T-cell (primary cell): ENCODE results near the gene ZGRF1. TPM values are rescaled to one million over a fixed set of nuclear protein-coding genes. Genes with fewer than 3 reads are reported as not detected.
"Not testable (repeated sequence)": the region's sequence is repeated elsewhere in the genome, so short reads cannot be mapped to it uniquely, and the experiment has no call there.

ENCODE experiments used
- ATAC-seq, 4 experiments: fragments of 200-7000 bp in 3 of 4; fragments of 150-1000 bp in 1 of 4; cut with Tn5 transposase; replicated peaks in 1 of 4; 1 replicate in 3 of 4; 2 replicates in 1 of 4; pipeline ENCODE4 v1.10.0; 2021; ENCODE audit warnings: moderate library complexity in 3 of 4, mild to moderate bottlenecking in 2 of 4, moderate number of reproducible peaks in 1 of 4
- CTCF ChIA-PET, 2 donors: fragments of 300-600 bp; sonication (Branson Sonifier 250); formaldehyde crosslinking; loops; one replicate each; lab custom pipeline; 2022; ENCODE audit warnings: antibody characterized with exemption in 2 of 2; lab: Charles Lee
- POLR2A ChIA-PET, 2 donors: fragments of 300-600 bp; sonication (Branson Sonifier 250); formaldehyde crosslinking; loops; one replicate each; lab custom pipeline; 2022; ENCODE audit warnings: antibody characterized with exemption in 2 of 2; lab: Charles Lee
- DNase-seq, 35 experiments: peaks; one replicate each; pipeline versions ENCODE4 v3.0.0 to v3.0.0-alpha.2; 2013 to 2023
- H3K27ac ChIP-seq: one replicate; pipeline ENCODE4 v1.5.1; 2013; ENCODE audit warnings: low read length
- H3K27me3 ChIP-seq, 2 experiments: replicated peaks in 1 of 2; 1 replicate in 1 of 2; 2 replicates in 1 of 2; pipeline versions ENCODE4 v1.6.1 to v1.7.0; 2013; ENCODE audit warnings: low read length in 1 of 2, mixed read lengths in 1 of 2; ENCODE audit not compliant: control insufficient read depth in 2 of 2, insufficient read depth in 2 of 2; ENCODE audit errors: extremely low read depth in 1 of 2
- H3K36me3 ChIP-seq, 2 donors: 1 replicate in 1 of 2; 2 replicates in 1 of 2; pipeline versions ENCODE4 v1.6.1 to v1.7.0; 2013; ENCODE audit warnings: low read length in 1 of 2; ENCODE audit not compliant: control insufficient read depth in 2 of 2, insufficient read depth in 1 of 2; ENCODE audit errors: extremely low read depth in 1 of 2
- H3K4me1 ChIP-seq, 2 experiments: 1 replicate in 1 of 2; 2 replicates in 1 of 2; pipeline versions ENCODE4 v1.6.1 to v1.7.0; 2013; ENCODE audit warnings: low read length in 2 of 2, mixed read lengths in 1 of 2; ENCODE audit not compliant: insufficient read depth in 2 of 2, control insufficient read depth in 1 of 2; ENCODE audit errors: extremely low read depth in 1 of 2
- H3K4me3 ChIP-seq, 2 donors: 1 replicate in 1 of 2; 2 replicates in 1 of 2; pipeline versions ENCODE4 v1.5.1 to v1.7.0; 2013; ENCODE audit warnings: mild to moderate bottlenecking in 2 of 2, low read length in 1 of 2, moderate library complexity in 1 of 2; ENCODE audit not compliant: control insufficient read depth in 1 of 2; ENCODE audit errors: extremely low read depth in 1 of 2
- H3K9me3 ChIP-seq: 2 replicates; pipeline ENCODE4 v1.7.0; 2013
- H3K27ac Mint-ChIP-seq, 2 donors: one replicate each; pipeline ENCODE4 v1.8.0; 2020 to 2021; ENCODE audit warnings: mild to moderate bottlenecking in 2 of 2, mixed read lengths in 2 of 2
- H3K27me3 Mint-ChIP-seq, 2 donors: one replicate each; pipeline ENCODE4 v1.8.0; 2021 to 2022; ENCODE audit warnings: mixed read lengths in 2 of 2
- H3K36me3 Mint-ChIP-seq: one replicate; pipeline ENCODE4 v1.8.0; 2021; ENCODE audit warnings: mixed read lengths
- H3K4me1 Mint-ChIP-seq, 3 donors: one replicate each; pipeline ENCODE4 v1.8.0; 2020 to 2022; ENCODE audit warnings: mixed read lengths in 3 of 3, mild to moderate bottlenecking in 1 of 3
- H3K4me3 Mint-ChIP-seq, 3 donors: one replicate each; pipeline ENCODE4 v1.8.0; 2020 to 2022; ENCODE audit warnings: mild to moderate bottlenecking in 3 of 3, mixed read lengths in 3 of 3, moderate library complexity in 3 of 3
- H3K9me3 Mint-ChIP-seq, 3 donors: one replicate each; pipeline ENCODE4 v1.8.0; 2020 to 2022; ENCODE audit warnings: mixed read lengths in 3 of 3
- WGBS: methylation state at CpG from one replicate; pipeline ENCODE4 v1.1.5; 2013; ENCODE audit warnings: missing lambda C conversion rate; ENCODE audit not compliant: insufficient coverage; 5-methylcytosine and 5-hydroxymethylcytosine counted together
- total RNA-seq, 35 experiments: library from RNA in 6 of 35; stranded (reverse) in 6 of 35; fragments of 120-200 nt in 1 of 35; gene quantifications; one replicate each; pipeline versions ENCODE4 v1.2.1 to v1.2.4 and lab custom pipeline; 2013 to 2026

The ZGRF1 gene
- total RNA-seq, 5 donors from 2014 or later (not counting 1 experiment from before 2014, with no cell fraction given) = 7.0 to 11.1 (median 7.9) TPM

DNA sequence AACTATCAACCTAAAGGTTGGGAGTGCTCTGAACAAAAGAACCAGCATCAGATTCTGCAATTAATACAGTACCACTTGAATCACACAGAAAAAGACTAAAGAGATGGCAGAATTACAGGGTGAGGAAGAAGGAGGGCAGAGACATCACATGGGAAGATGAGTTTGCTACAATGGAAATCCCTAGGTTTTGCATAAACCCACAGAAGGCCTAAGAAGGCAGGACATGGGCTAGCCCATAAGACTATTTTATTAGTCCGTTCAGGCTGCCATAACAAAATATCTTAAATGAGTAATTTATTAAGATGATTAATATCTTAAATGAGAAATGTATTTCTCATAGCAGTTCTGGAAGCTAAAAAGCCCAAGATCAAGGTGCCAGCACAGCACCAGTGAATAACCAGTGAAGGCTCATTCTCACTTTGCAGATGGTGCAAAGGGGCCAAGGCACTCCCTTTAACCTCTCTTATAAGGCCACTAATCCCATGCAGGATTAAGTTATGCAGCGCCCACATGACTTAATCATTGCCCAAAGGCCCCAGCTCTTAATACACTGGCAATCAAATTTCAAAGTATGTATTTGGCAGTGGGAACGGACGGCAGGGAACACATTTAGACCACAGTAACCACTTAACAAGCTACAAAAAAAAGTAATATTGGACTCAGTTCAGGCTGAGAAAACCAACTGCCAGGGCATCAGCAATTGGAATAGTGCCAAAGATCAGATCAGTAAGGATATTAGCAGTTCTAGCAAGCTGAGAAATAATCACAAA, 73.1 kb downstream of the ZGRF1 start:
- H3K27ac Mint-ChIP-seq = no peak overlapping the region
- H3K9me3 Mint-ChIP-seq = no peaks in the 10 kb centered on the region
- H3K4me1 Mint-ChIP-seq = no peaks in the 10 kb centered on the region
- no peaks in the 10 kb centered on the region for H3K4me1 ChIP-seq
- no peaks in the 10 kb centered on the region for H3K9me3 ChIP-seq
- H3K4me3 ChIP-seq = no peak overlapping the region
- H3K36me3 ChIP-seq = no peaks in the 10 kb centered on the region
- ChIA-PET CTCF (no interaction called here), POLR2A (no interaction called here)
- ATAC-seq (no peak), DNase-seq (no peak)
- peaks cover 13% of the 10 kb centered on the region for H3K36me3 Mint-ChIP-seq
- no peak overlapping the region for H3K27ac ChIP-seq
- no peaks in the 10 kb centered on the region for H3K27me3 ChIP-seq
- no peak overlapping the region for H3K4me3 Mint-ChIP-seq
- 100% methylated on average over 1 of the region's 4 CpGs for WGBS
- H3K27me3 Mint-ChIP-seq = no peaks in the 10 kb centered on the region

GRCh38 chr4:112562254-112562879, 74.3 kb downstream of the ZGRF1 start:
- POLR2A ChIA-PET = no interaction called here
- WGBS = no CpG with 5 or more reads among the region's 2 CpGs
- H3K9me3 ChIP-seq = no peaks in the 10 kb centered on the region

GRCh38 chr4:112560084-112560483, 76.6 kb downstream of the ZGRF1 start:
- no peak for ATAC-seq
- ChIA-PET CTCF (no interaction called here), POLR2A (no interaction called here)
- no peaks in the 10 kb centered on the region for H3K36me3 ChIP-seq
- DNase-seq = no peak
- no peaks in the 10 kb centered on the region for H3K9me3 Mint-ChIP-seq
- peaks cover 26% of the 10 kb centered on the region for H3K36me3 Mint-ChIP-seq
- H3K9me3 ChIP-seq = no peaks in the 10 kb centered on the region
- H3K4me3 Mint-ChIP-seq = no peak overlapping the region
- no peaks in the 10 kb centered on the region for H3K27me3 ChIP-seq
- no peak overlapping the region for H3K27ac Mint-ChIP-seq
- 83% methylated on average over 1 of the region's 2 CpGs for whole genome bisulfite sequencing
- H3K4me3 ChIP-seq = no peak overlapping the region
- H3K27ac ChIP-seq = no peak overlapping the region
- no peaks in the 10 kb centered on the region for H3K4me1 Mint-ChIP-seq
- no peaks in the 10 kb centered on the region for H3K27me3 Mint-ChIP-seq
- no peaks in the 10 kb centered on the region for H3K4me1 ChIP-seq

More at GRCh38 chr4:112562254-112562879, 74.3 kb downstream of the ZGRF1 start:
- Mint-ChIP-seq H3K27ac (no peak overlapping the region), H3K4me3 (no peak overlapping the region), H3K9me3 (no peaks in the 10 kb centered on the region), H3K36me3 (peaks cover 19% of the 10 kb centered on the region), H3K27me3 (no peaks in the 10 kb centered on the region), H3K4me1 (no peaks in the 10 kb centered on the region)
- CTCF ChIA-PET = no interaction called here
- Histone ChIP-seq H3K27me3 (no peaks in the 10 kb centered on the region), H3K27ac (no peak overlapping the region), H3K36me3 (no peaks in the 10 kb centered on the region), H3K4me1 (no peaks in the 10 kb centered on the region), H3K4me3 (no peak overlapping the region)
- DNase-seq = no peak
- no peak for ATAC-seq

DNA sequence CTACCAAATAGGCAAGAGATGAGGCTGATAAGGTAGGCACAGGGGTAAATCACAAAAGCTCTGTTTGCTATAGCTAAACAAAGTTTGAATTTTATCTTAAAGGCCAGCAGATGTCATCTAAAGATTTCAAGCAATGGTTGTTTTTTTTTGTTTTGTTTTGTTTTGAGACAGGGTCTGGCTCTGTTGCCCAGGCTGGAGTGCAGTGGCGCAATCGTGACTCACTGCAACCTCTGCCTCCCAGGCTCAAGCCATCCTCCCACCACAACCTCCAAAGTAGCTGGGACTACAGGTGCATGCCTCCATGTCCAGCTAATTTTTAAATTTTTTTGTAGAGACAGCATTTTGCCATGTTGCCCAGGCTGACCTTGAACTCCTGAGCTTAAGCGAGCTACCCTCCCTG, 77.7 kb downstream of the ZGRF1 start:
- WGBS = no CpG with 5 or more reads among the region's 3 CpGs
- Histone ChIP-seq H3K27me3 (no peaks in the 10 kb centered on the region), H3K4me3 (no peak overlapping the region), H3K36me3 (no peaks in the 10 kb centered on the region), H3K27ac (no peak overlapping the region), H3K4me1 (no peaks in the 10 kb centered on the region), H3K9me3 (no peaks in the 10 kb centered on the region)
- no peak for ATAC-seq
- no peaks in the 10 kb centered on the region for H3K27me3 Mint-ChIP-seq
- ChIA-PET CTCF (interaction anchor here in 1 of 2 donors (0.7 kb wide), 1 partner anchor 485 kb away, joined by 3 read pairs; no protein-coding TSS in a partner anchor), POLR2A (no interaction called here)
- no peaks in the 10 kb centered on the region for H3K4me1 Mint-ChIP-seq
- DNase-seq = no peak
- no peak overlapping the region for H3K4me3 Mint-ChIP-seq
- H3K9me3 Mint-ChIP-seq = no peaks in the 10 kb centered on the region
- H3K27ac Mint-ChIP-seq = no peak overlapping the region
- peaks cover 29% of the 10 kb centered on the region for H3K36me3 Mint-ChIP-seq

- Histone ChIP-seq H3K36me3 (no peaks in the 10 kb centered on the region), H3K4me1 (no peaks in the 10 kb centered on the region), H3K27ac (no peak overlapping the region), H3K9me3 (no peaks in the 10 kb centered on the region), H3K27me3 (no peaks in the 10 kb centered on the region), H3K4me3 (no peak overlapping the region)
- Mint-ChIP-seq H3K9me3 (no peaks in the 10 kb centered on the region), H3K4me3 (no peak overlapping the region), H3K27ac (no peak overlapping the region), H3K36me3 (peaks cover 28% of the 10 kb centered on the region), H3K4me1 (no peaks in the 10 kb centered on the region), H3K27me3 (no peaks in the 10 kb centered on the region)
- no CpG with 5 or more reads among the region's 2 CpGs for WGBS
- CTCF ChIA-PET = interaction anchor here in 1 of 2 donors (0.8 kb wide), 1 partner anchor 16 kb away, joined by 3 read pairs; no protein-coding TSS in a partner anchor
- no peak for ATAC-seq
- POLR2A ChIA-PET = no interaction called here
- DNase-seq = no peak
Observed at GRCh38 chr4:112557676-112558411, 78.9 kb downstream of the ZGRF1 start.

DNA sequence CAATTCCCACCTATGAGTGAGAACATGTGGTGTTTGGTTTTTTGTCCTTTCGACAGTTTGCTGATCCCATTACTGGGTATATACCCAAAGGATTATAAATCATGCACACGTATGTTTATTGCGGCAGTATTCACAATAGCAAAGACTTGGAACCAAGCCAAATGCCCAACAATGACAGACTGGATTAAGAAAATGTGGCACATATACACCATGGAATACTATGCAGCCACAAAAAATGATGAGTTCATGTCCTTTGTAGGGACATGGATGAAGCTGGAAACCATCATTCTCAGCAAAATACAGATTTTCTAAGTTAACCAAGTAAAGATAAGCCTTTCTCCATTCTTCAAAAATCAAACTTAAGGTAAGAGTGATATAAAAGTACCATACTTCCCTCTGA, 82.4 kb downstream of the ZGRF1 start:
- POLR2A ChIA-PET, H3K4me3 Mint-ChIP-seq, ATAC-seq, H3K36me3 ChIP-seq, H3K27ac Mint-ChIP-seq, DNase-seq, H3K27ac ChIP-seq, H3K4me3 ChIP-seq, H3K27me3 Mint-ChIP-seq, H3K4me1 ChIP-seq, H3K27me3 ChIP-seq, CTCF ChIA-PET, H3K4me1 Mint-ChIP-seq, H3K9me3 ChIP-seq, H3K9me3 Mint-ChIP-seq: not testable (repeated sequence)
- peaks cover 18% of the 10 kb centered on the region for H3K36me3 Mint-ChIP-seq
- WGBS = no CpG with 5 or more reads among the region's 3 CpGs
